ENCODE measurements around the gene ANKRD39. TPM values are rescaled to one million over a fixed set of nuclear protein-coding genes. Genes with fewer than 3 reads are reported as not detected.

ANKRD39 gene
- total and polyA plus RNA-seq, 2 of the 8 experiments (the other 6 are each of a cell fraction or from before 2014, with no cell fraction given) = 18.5 to 21.3 TPM

DNA sequence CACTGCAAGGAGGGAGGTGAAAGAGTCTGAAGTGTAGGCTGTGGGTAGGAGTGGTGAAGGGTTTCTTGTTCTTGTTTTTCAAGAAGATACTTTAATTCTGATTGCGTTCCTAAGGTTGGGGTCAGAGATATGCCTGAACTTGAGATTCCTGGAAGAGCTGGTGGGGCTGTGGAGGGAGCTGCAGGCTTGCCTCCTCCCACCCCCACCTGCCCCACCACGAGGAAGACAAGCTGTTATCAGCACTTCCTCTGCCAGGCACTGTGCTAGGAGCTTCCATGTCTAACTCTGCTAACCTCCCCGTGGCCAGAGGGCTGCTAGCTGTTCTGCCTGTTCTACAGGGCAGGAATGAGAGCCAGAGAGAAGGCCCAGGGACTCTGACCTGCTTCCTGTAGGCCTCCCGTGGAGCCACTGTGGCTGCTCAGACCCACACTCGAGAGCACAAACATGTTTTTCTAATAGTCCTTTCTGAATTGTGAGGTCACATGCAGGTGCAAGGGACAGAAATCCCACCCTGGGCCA lies 27.7 kb downstream of the ANKRD39 start:
- no peak overlapping the region for H2AFZ ChIP-seq (ENCODE audit: low read length)
- H3K27ac ChIP-seq (ENCODE audit: low read depth, low read length) = no peak overlapping the region
- no peak overlapping the region for H2BK120ac ChIP-seq (replicated peaks; ENCODE audit: low read depth, low read length)
- H3K9me3 ChIP-seq (ENCODE audit: insufficient read depth in 2 of 2, low read depth in 1 of 2, low read length in 1 of 2) = no peaks in the 10 kb centered on the region
- H4K20me1 ChIP-seq (replicated peaks in 1 of 2; ENCODE audit: control insufficient read depth in 1 of 2, insufficient read depth in 2 of 2, low read length in 2 of 2) = peaks cover 0 to 13% of the 10 kb centered on the region in 2 experiments
- H3K4me1 ChIP-seq (replicated peaks in 1 of 4; ENCODE audit: control insufficient read depth in 3 of 4, insufficient read depth in 4 of 4, low read length in 3 of 4) = peaks cover 3 to 18% (median 13%) of the 10 kb centered on the region in 4 experiments
- H3K56ac ChIP-seq (replicated peaks; ENCODE audit: insufficient read length, low read depth, low read length) = no peak overlapping the region
- H3K9ac ChIP-seq (replicated peaks in 1 of 4; ENCODE audit: extremely low read depth in 1 of 4, low read depth in 3 of 4, low read length in 3 of 4) = no peak overlapping the region
- FAIRE-seq (no peak), DNase-seq (ENCODE audit: low read depth in 1 of 2, low spot score in 2 of 2) (no peak)
- no peak overlapping the region for H3K18ac ChIP-seq (ENCODE audit: extremely low read depth, low read length)
- H4K91ac ChIP-seq (replicated peaks; ENCODE audit: insufficient read length, low read length) = no peak overlapping the region
- H3K79me1 ChIP-seq (ENCODE audit: low read depth, low read length) = peaks cover 5% of the 10 kb centered on the region
- H3K27me3 ChIP-seq (replicated peaks in 1 of 4; ENCODE audit: control insufficient read depth in 3 of 4, extremely low read depth in 1 of 4, insufficient read depth in 3 of 4, low read length in 3 of 4) = no peaks in the 10 kb centered on the region
- no peak overlapping the region for H3K14ac ChIP-seq (ENCODE audit: insufficient read length)
- no peak overlapping the region for H2BK12ac ChIP-seq (ENCODE audit: low read depth, low read length)
- H3K36me3 ChIP-seq (ENCODE audit: control insufficient read depth in 2 of 4, insufficient read depth in 4 of 4, low read length in 3 of 4) = peaks cover 19 to 73% (median 36%) of the 10 kb centered on the region in 4 experiments
- no peak overlapping the region for H3K23ac ChIP-seq (ENCODE audit: insufficient read length)
- H3K4me2 ChIP-seq (ENCODE audit: insufficient read depth in 1 of 2, low read depth in 2 of 2, low read length in 2 of 2) = no peak overlapping the region
- ChIA-PET CTCF (ENCODE audit: partially characterized antibody) (no interaction called here), POLR2A (ENCODE audit: partially characterized antibody) (interaction anchor here (1.3 kb wide), 1 partner anchor 11 kb away, joined by 3 read pairs; no protein-coding TSS in a partner anchor)
- H3K4me3 ChIP-seq (ENCODE audit: extremely low read depth in 1 of 4, insufficient read depth in 2 of 4, low read depth in 3 of 4, low read length in 4 of 4) = no peak overlapping the region
- H2BK5ac ChIP-seq (ENCODE audit: low read depth, low read length) = no peak overlapping the region
- H4K8ac ChIP-seq (ENCODE audit: extremely low read depth, insufficient read depth, low read length) = no peak overlapping the region
- H3K4ac ChIP-seq (replicated peaks; ENCODE audit: insufficient read length, low read depth, low read length) = no peak overlapping the region
- H2AK5ac ChIP-seq (ENCODE audit: low read depth, low read length) = no peak overlapping the region
- WGBS, 2 experiments (ENCODE audit: extremely low coverage in 1 of 2, insufficient coverage in 1 of 2, insufficient read length in 1 of 2, insufficient replicate concordance in 2 of 2, low coverage in 1 of 2, low lambda C conversion rate in 2 of 2, missing lambda C conversion rate in 1 of 2) = 88% methylated on average over 5 of the region's 5 CpGs; no CpG with 5 or more reads in 1 of the 2 experiments
- no peak overlapping the region for H2BK15ac ChIP-seq (ENCODE audit: low read length)
- no peaks in the 10 kb centered on the region; a peak in 1 of 4 replicates for H3K79me2 ChIP-seq (ENCODE audit: control insufficient read depth in 1 of 2, insufficient read depth in 2 of 2, low read length in 2 of 2)
- H2BK20ac ChIP-seq (ENCODE audit: low read length) = no peak overlapping the region
- H4K5ac ChIP-seq (ENCODE audit: insufficient read length, low read depth, low read length) = no peak overlapping the region
- H3K23me2 ChIP-seq (ENCODE audit: low read depth, low read length) = no peaks in the 10 kb centered on the region; the same call in 1 of the 2 replicates
- TF ChIP-seq RBBP5 (IDR thresholded peaks at IDR 0.05; ENCODE audit: borderline replicate concordance, low read depth, low read length) (no peak), ZNF274 (IDR thresholded peaks at IDR 0.05; ENCODE audit: borderline replicate concordance, extremely low read depth, low read length) (no peak), CTBP2 (IDR thresholded peaks at IDR 0.05; ENCODE audit: borderline replicate concordance, insufficient read depth, insufficient read length, low read length) (no peak), CHD1 (IDR thresholded peaks at IDR 0.05; ENCODE audit: low read depth, low read length) (no peak), PHF8 (conservative IDR thresholded peaks at IDR 0.05; ENCODE audit: low read depth, low read length) (no peak), CEBPB (IDR thresholded peaks at IDR 0.05; ENCODE audit: low read depth, low read length) (no peak), TBP (IDR thresholded peaks at IDR 0.05; ENCODE audit: low read depth, low read length) (no peak), KDM1A (IDR thresholded peaks at IDR 0.05; ENCODE audit: borderline replicate concordance, low read length) (no peak), TCF12 (IDR thresholded peaks at IDR 0.05; ENCODE audit: low read depth, low read length) (no peak), BACH1 (IDR thresholded peaks at IDR 0.05; ENCODE audit: low read length) (no peak), RFX5 (IDR thresholded peaks at IDR 0.05; ENCODE audit: borderline replicate concordance, low read depth, low read length) (no peak)

Measured in H1 (cell line).